HEK293 (cell line): Measurements from ENCODE around the gene PACS2.

Experiments used
- CTCF ChIA-PET: fragments of 350-600 bp; formaldehyde crosslinking; extraction: SDS; loops from one replicate; lab custom pipeline; 2021; ENCODE audit warnings: antibody characterized with exemption; lab: Yijun Ruan, JAX
- POLR2A ChIA-PET: fragments of 300-600 bp; formaldehyde crosslinking; extraction: SDS; loops from one replicate; lab custom pipeline; 2020; ENCODE audit warnings: antibody characterized with exemption, inconsistent platforms; lab: Yijun Ruan, JAX
- H3K27ac ChIP-seq: fragments of 200-500 bp; sonication (Bioruptor generic); 2 replicates; pipeline ENCODE4 v1.5.1; 2014; ENCODE audit warnings: low read depth, low read length, control low read depth, inconsistent platforms; ENCODE audit errors: extremely low read depth
- H3K36me3 ChIP-seq, 2 experiments: fragments of 200-500 bp in 1 of 2; sonication (Bioruptor generic) in 1 of 2; 1 replicate in 1 of 2; 2 replicates in 1 of 2; pipeline ENCODE4 v1.5.1; 2014 to 2017; ENCODE audit warnings: inconsistent platforms in 2 of 2, low read length in 2 of 2; ENCODE audit not compliant: control insufficient read depth in 2 of 2, insufficient read depth in 1 of 2
- H3K4me1 ChIP-seq: fragments of 200-500 bp; sonication (Bioruptor generic); 2 replicates; pipeline ENCODE4 v1.5.1; 2014; ENCODE audit warnings: mild to moderate bottlenecking, low read length, inconsistent platforms; ENCODE audit not compliant: control insufficient read depth, insufficient read depth
- H3K4me3 ChIP-seq: 2 replicates; pipeline ENCODE4 v1.5.1; 2011; ENCODE audit warnings: low read depth, mild to moderate bottlenecking, control low read depth, low read length, moderate library complexity
- H3K9me3 ChIP-seq: fragments of 200-500 bp; sonication (Bioruptor generic); 2 replicates; pipeline ENCODE4 v1.5.1; 2014; ENCODE audit warnings: low read depth, low read length, inconsistent platforms; ENCODE audit not compliant: control insufficient read depth, insufficient read depth
- BCL11B ChIP-seq: fragments of 450-650 bp; formaldehyde crosslinking; IDR thresholded peaks from 2 replicates; pipeline ENCODE4 v1.5.1; 2016; ENCODE audit warnings: low read depth, missing biosample characterization, missing genetic modification characterization
- KLF9 ChIP-seq: fragments of 450-650 bp; formaldehyde crosslinking; IDR thresholded peaks from 2 replicates; pipeline ENCODE4 v1.5.1; 2016; ENCODE audit warnings: missing biosample characterization, missing genetic modification characterization, low read depth
- MEIS1 ChIP-seq: sonication (generic); formaldehyde crosslinking; IDR thresholded peaks from 2 replicates; pipeline ENCODE4 v1.8.1; 2022; ENCODE audit warnings: missing genetic modification reagents, mild to moderate bottlenecking, borderline replicate concordance
- PATZ1 ChIP-seq: fragments of 450-650 bp; formaldehyde crosslinking; IDR thresholded peaks from 2 replicates; pipeline ENCODE4 v1.5.1; 2016; ENCODE audit warnings: missing biosample characterization, missing genetic modification characterization
- PBX3 ChIP-seq: sonication (generic); formaldehyde crosslinking; IDR thresholded peaks from 2 replicates; pipeline ENCODE4 v1.8.1; 2022; ENCODE audit warnings: mild to moderate bottlenecking, moderate library complexity, missing genetic modification reagents
- ZFP41 ChIP-seq: fragments of 450-650 bp; formaldehyde crosslinking; IDR thresholded peaks from 2 replicates; pipeline ENCODE4 v1.5.1; 2016; ENCODE audit warnings: missing biosample characterization, missing genetic modification characterization, borderline replicate concordance
- ZIC2 ChIP-seq: fragments of 450-650 bp; formaldehyde crosslinking; IDR thresholded peaks from 2 replicates; pipeline ENCODE4 v1.5.1; 2016; ENCODE audit warnings: missing biosample characterization, missing genetic modification characterization
- ZNF114 ChIP-seq: fragments of 450-650 bp; formaldehyde crosslinking; IDR thresholded peaks from 2 replicates; pipeline ENCODE4 v1.5.0; 2017; ENCODE audit warnings: missing biosample characterization, missing genetic modification characterization
- ZNF140 ChIP-seq: fragments of 450-650 bp; formaldehyde crosslinking; IDR thresholded peaks from 2 replicates; pipeline ENCODE4 v1.5.1; 2016; ENCODE audit warnings: missing biosample characterization, missing genetic modification characterization
- ZNF174 ChIP-seq: fragments of 450-650 bp; formaldehyde crosslinking; IDR thresholded peaks from 2 replicates; pipeline ENCODE4 v1.5.0; 2017; ENCODE audit warnings: missing biosample characterization, mild to moderate bottlenecking, missing genetic modification characterization
- ZNF175 ChIP-seq: fragments of 450-650 bp; formaldehyde crosslinking; IDR thresholded peaks from 2 replicates; pipeline ENCODE4 v1.5.1; 2016; ENCODE audit warnings: missing biosample characterization, missing genetic modification characterization
- ZNF292 ChIP-seq: fragments of 450-650 bp; formaldehyde crosslinking; IDR thresholded peaks from 2 replicates; pipeline ENCODE4 v1.5.1; 2016; ENCODE audit warnings: low read depth, missing biosample characterization, missing genetic modification characterization, borderline replicate concordance
- ZNF350 ChIP-seq: fragments of 450-650 bp; formaldehyde crosslinking; IDR thresholded peaks from 2 replicates; pipeline ENCODE4 v1.5.0; 2017; ENCODE audit warnings: missing biosample characterization, mild to moderate bottlenecking, missing genetic modification characterization
- ZNF398 ChIP-seq: fragments of 450-650 bp; formaldehyde crosslinking; IDR thresholded peaks from 2 replicates; pipeline ENCODE4 v1.5.1; 2017; ENCODE audit warnings: missing biosample characterization, missing genetic modification characterization
- ZNF510 ChIP-seq: fragments of 450-650 bp; formaldehyde crosslinking; IDR thresholded peaks from 2 replicates; pipeline ENCODE4 v1.5.1; 2018; ENCODE audit warnings: mild to moderate bottlenecking, missing genetic modification characterization, missing biosample characterization; ENCODE audit not compliant: insufficient replicate concordance
- ZNF560 ChIP-seq: fragments of 450-650 bp; formaldehyde crosslinking; IDR thresholded peaks from 2 replicates; pipeline ENCODE4 v1.5.1; 2017; ENCODE audit warnings: missing biosample characterization, missing genetic modification characterization, borderline replicate concordance
- ZNF580 ChIP-seq: fragments of 450-650 bp; formaldehyde crosslinking; IDR thresholded peaks from 2 replicates; pipeline ENCODE4 v1.5.1; 2016; ENCODE audit warnings: missing biosample characterization, missing genetic modification characterization
- ZNF585B ChIP-seq: fragments of 450-650 bp; formaldehyde crosslinking; IDR thresholded peaks from 2 replicates; pipeline ENCODE4 v1.5.1; 2016; ENCODE audit warnings: missing biosample characterization, missing genetic modification characterization
- ZNF707 ChIP-seq: fragments of 450-650 bp; formaldehyde crosslinking; IDR thresholded peaks from 2 replicates; pipeline ENCODE4 v1.5.1; 2016; ENCODE audit warnings: missing biosample characterization, missing genetic modification characterization
- ZNF776 ChIP-seq: fragments of 450-650 bp; formaldehyde crosslinking; IDR thresholded peaks from 2 replicates; pipeline ENCODE4 v1.5.0; 2017; ENCODE audit warnings: missing biosample characterization, missing genetic modification characterization, borderline replicate concordance
- ZNF837 ChIP-seq: fragments of 450-650 bp; formaldehyde crosslinking; IDR thresholded peaks from 2 replicates; pipeline ENCODE4 v1.5.1; 2016; ENCODE audit warnings: missing biosample characterization, missing genetic modification characterization
- TF ChIP-seq, protein P1 (sequence below): fragments of 450-650 bp; formaldehyde crosslinking; IDR thresholded peaks from 2 replicates; pipeline ENCODE4 v1.5.1; 2016; ENCODE audit warnings: missing biosample characterization, missing genetic modification characterization
- TF ChIP-seq, protein P2 (sequence below): fragments of 450-650 bp; formaldehyde crosslinking; IDR thresholded peaks from 2 replicates; pipeline ENCODE4 v1.5.1; 2017; ENCODE audit warnings: missing biosample characterization, missing genetic modification characterization

The PACS2 gene

GRCh38 chr14:105374389-105374788 lies 59.8 kb downstream of the PACS2 start:
- no peak overlapping the region for H3K4me3 ChIP-seq
- ChIA-PET CTCF (interaction anchor here (0.9 to 6.9 kb wide), 2 partner anchors 106 to 115 kb away, joined by 4 to 74 read pairs; no protein-coding TSS in a partner anchor), POLR2A (no interaction called here)
- no peak overlapping the region for H3K27ac ChIP-seq
- TF ChIP-seq PBX3 (CRISPR knock-in tag) (no peak), ZNF585B (tag by site-specific recombination) (no peak), ZNF140 (tag by site-specific recombination) (no peak), MEIS1 (CRISPR knock-in tag) (no peak), ZNF560 (tag by site-specific recombination) (no peak), ZNF350 (tag by site-specific recombination) (no peak), ZFP41 (tag by site-specific recombination) (no peak), ZNF707 (tag by site-specific recombination) (no peak), ZNF292 (tag by site-specific recombination) (no peak), ZNF580 (tag by site-specific recombination) (no peak), BCL11B (tag by site-specific recombination) (no peak), ZNF776 (tag by site-specific recombination) (no peak), ZNF510 (tag by site-specific recombination) (no peak), ZNF174 (tag by site-specific recombination) (no peak), ZNF837 (no peak), ZNF175 (tag by site-specific recombination) (no peak), ZNF114 (tag by site-specific recombination) (no peak)
- TF ChIP-seq, protein P1, sequence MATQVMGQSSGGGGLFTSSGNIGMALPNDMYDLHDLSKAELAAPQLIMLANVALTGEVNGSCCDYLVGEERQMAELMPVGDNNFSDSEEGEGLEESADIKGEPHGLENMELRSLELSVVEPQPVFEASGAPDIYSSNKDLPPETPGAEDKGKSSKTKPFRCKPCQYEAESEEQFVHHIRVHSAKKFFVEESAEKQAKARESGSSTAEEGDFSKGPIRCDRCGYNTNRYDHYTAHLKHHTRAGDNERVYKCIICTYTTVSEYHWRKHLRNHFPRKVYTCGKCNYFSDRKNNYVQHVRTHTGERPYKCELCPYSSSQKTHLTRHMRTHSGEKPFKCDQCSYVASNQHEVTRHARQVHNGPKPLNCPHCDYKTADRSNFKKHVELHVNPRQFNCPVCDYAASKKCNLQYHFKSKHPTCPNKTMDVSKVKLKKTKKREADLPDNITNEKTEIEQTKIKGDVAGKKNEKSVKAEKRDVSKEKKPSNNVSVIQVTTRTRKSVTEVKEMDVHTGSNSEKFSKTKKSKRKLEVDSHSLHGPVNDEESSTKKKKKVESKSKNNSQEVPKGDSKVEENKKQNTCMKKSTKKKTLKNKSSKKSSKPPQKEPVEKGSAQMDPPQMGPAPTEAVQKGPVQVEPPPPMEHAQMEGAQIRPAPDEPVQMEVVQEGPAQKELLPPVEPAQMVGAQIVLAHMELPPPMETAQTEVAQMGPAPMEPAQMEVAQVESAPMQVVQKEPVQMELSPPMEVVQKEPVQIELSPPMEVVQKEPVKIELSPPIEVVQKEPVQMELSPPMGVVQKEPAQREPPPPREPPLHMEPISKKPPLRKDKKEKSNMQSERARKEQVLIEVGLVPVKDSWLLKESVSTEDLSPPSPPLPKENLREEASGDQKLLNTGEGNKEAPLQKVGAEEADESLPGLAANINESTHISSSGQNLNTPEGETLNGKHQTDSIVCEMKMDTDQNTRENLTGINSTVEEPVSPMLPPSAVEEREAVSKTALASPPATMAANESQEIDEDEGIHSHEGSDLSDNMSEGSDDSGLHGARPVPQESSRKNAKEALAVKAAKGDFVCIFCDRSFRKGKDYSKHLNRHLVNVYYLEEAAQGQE = no peak
- TF ChIP-seq, protein P2, sequence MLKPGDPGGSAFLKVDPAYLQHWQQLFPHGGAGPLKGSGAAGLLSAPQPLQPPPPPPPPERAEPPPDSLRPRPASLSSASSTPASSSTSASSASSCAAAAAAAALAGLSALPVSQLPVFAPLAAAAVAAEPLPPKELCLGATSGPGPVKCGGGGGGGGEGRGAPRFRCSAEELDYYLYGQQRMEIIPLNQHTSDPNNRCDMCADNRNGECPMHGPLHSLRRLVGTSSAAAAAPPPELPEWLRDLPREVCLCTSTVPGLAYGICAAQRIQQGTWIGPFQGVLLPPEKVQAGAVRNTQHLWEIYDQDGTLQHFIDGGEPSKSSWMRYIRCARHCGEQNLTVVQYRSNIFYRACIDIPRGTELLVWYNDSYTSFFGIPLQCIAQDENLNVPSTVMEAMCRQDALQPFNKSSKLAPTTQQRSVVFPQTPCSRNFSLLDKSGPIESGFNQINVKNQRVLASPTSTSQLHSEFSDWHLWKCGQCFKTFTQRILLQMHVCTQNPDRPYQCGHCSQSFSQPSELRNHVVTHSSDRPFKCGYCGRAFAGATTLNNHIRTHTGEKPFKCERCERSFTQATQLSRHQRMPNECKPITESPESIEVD (tag by site-specific recombination) = no peak
- H3K4me1 ChIP-seq = no peaks in the 10 kb centered on the region
- no peaks in the 10 kb centered on the region for H3K9me3 ChIP-seq
- H3K36me3 ChIP-seq = no peaks in the 10 kb centered on the region

DNA sequence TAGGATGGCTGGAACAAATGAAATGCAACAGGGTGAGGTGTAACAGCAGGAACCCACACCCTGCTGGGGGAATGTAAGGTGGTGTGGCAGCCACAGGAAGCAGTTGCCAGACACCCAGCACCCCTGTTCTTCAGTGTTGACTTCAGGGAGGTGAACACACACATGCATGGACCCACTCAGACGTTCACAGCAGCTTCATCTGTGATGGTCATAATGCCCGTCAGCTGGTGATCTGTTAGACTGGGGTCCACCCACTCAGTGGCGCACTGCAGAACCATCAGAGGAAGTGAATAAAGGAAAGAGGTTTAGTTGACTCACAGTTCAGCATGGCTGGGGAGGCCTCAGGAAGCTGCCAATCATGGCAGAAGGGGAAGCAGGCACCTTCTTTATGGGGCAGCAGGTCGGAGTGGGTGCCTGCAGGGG lies 61.1 kb downstream of the PACS2 start:
- ChIA-PET CTCF (interaction anchor here (0.6 to 6.9 kb wide), 3 partner anchors 16 to 114 kb away, joined by 4 to 74 read pairs (median 5); no protein-coding TSS in a partner anchor), POLR2A (no interaction called here)
- peaks cover 0 to 5% of the 10 kb centered on the region in 2 experiments; a peak in 1 of 3 replicates for H3K36me3 ChIP-seq
- no peak overlapping the region for H3K27ac ChIP-seq
- no peaks in the 10 kb centered on the region for H3K9me3 ChIP-seq
- no peak overlapping the region for H3K4me3 ChIP-seq
- H3K4me1 ChIP-seq = no peaks in the 10 kb centered on the region
- no peak for TF ChIP-seq ZNF398 (tag by site-specific recombination)
- TF ChIP-seq ZIC2 (tag by site-specific recombination) = peak; percentile 54
- no peak for TF ChIP-seq PATZ1 (tag by site-specific recombination)
- no peak for TF ChIP-seq PBX3 (CRISPR knock-in tag)
- TF ChIP-seq KLF9 (tag by site-specific recombination) = no peak
- no peak for TF ChIP-seq ZNF174 (tag by site-specific recombination)
